GM19452 (cell line): Measurements from ENCODE around the gene SULT1B1.
"Not testable (repeated sequence)": the region's sequence is repeated elsewhere in the genome, so short reads cannot be mapped to it uniquely, and the experiment has no call there.

Source experiments
- ATAC-seq: cut with Tn5 transposase; IDR thresholded peaks from one replicate; pipeline ENCODE4 v1.9.1; 2021; ENCODE audit not compliant: unreplicated experiment

Gene SULT1B1

GRCh38 chr4:69760455-69760854 is at the start of gene SULT1B1:
SULT1B1 (minus strand) TSS chr4:69760620; CDS start chr4:69755217, 5,403 bp downstream.
- no peak for ATAC-seq

GRCh38 chr4:69800599-69800998 is 40.2 kb upstream of the SULT1B1 start:
- ATAC-seq = no peak

GRCh38 chr4:69799337-69799736 is 38.9 kb upstream of the SULT1B1 start:
- no peak for ATAC-seq

- ATAC-seq = no peak
Observed at GRCh38 chr4:69793732-69794131, 33.3 kb upstream of the SULT1B1 start.

GRCh38 chr4:69787879-69788278 is 27.5 kb upstream of the SULT1B1 start:
- ATAC-seq = no peak

GRCh38 chr4:69786547-69786946 is 26.1 kb upstream of the SULT1B1 start:
- no peak for ATAC-seq

- no peak for ATAC-seq
Observed at GRCh38 chr4:69785211-69785831, 24.9 kb upstream of the SULT1B1 start.

- ATAC-seq = no peak
Observed at GRCh38 chr4:69782651-69783310, 22.4 kb upstream of the SULT1B1 start.

- no peak for ATAC-seq
Observed at GRCh38 chr4:69781458-69782418, 21.3 kb upstream of the SULT1B1 start.

GRCh38 chr4:69780141-69780540 is 19.7 kb upstream of the SULT1B1 start:
- no peak for ATAC-seq

GRCh38 chr4:69776696-69777095 is 16.3 kb upstream of the SULT1B1 start:
- ATAC-seq = no peak

- no peak for ATAC-seq
Observed at GRCh38 chr4:69775321-69775867, 15.0 kb upstream of the SULT1B1 start.

- ATAC-seq = no peak
Observed at GRCh38 chr4:69773484-69773883, 13.1 kb upstream of the SULT1B1 start.

- not testable (repeated sequence) for ATAC-seq
Observed at GRCh38 chr4:69768554-69768953, 8.1 kb upstream of the SULT1B1 start.

GRCh38 chr4:69765751-69766150 is 5.3 kb upstream of the SULT1B1 start:
- no peak for ATAC-seq

- no peak for ATAC-seq
Observed at GRCh38 chr4:69764311-69764710, 3.9 kb upstream of the SULT1B1 start.

- no peak for ATAC-seq
Observed at GRCh38 chr4:69763233-69763632, 2.8 kb upstream of the SULT1B1 start.

- ATAC-seq = no peak
Observed at GRCh38 chr4:69759189-69759604, 1.2 kb downstream of the SULT1B1 start.

GRCh38 chr4:69757464-69757863 is 3.0 kb downstream of the SULT1B1 start:
- ATAC-seq = no peak

- no peak for ATAC-seq
Observed at GRCh38 chr4:69754926-69755580, 5.4 kb downstream of the SULT1B1 start.

GRCh38 chr4:69753686-69754085 is 6.7 kb downstream of the SULT1B1 start:
- ATAC-seq = no peak
